Natural killer cell (primary cell): Measurements from ENCODE around the gene PDE4D. TPM values are rescaled to one million over a fixed set of nuclear protein-coding genes. Genes with fewer than 3 reads are reported as not detected.

Source experiments
- ATAC-seq, 3 donors: fragments of 150-1000 bp in 2 of 3; fragments of 200-7000 bp in 1 of 3; cut with Tn5 transposase; 1 replicate in 1 of 3; 2 replicates in 2 of 3; pipeline ENCODE4 v1.10.0; 2021; ENCODE audit warnings: mild to moderate bottlenecking in 2 of 3, moderate library complexity in 2 of 3
- DNase-seq, 2 donors: peaks; one replicate each; pipeline versions ENCODE4 v3.0.0 to v3.0.0-alpha.2; 2013 to 2021; ENCODE audit warnings: mixed read lengths in 1 of 2
- H3K27ac ChIP-seq: one replicate; pipeline ENCODE4 v1.5.1; 2013; ENCODE audit warnings: mild to moderate bottlenecking, low read length
- H3K27me3 ChIP-seq: one replicate; pipeline ENCODE4 v1.6.1; 2013; ENCODE audit warnings: low read length; ENCODE audit not compliant: control insufficient read depth, insufficient read depth
- H3K36me3 ChIP-seq: one replicate; pipeline ENCODE4 v1.6.1; 2013; ENCODE audit warnings: low read length; ENCODE audit not compliant: control insufficient read depth, insufficient read depth
- H3K4me1 ChIP-seq: one replicate; pipeline ENCODE4 v1.6.1; 2013; ENCODE audit warnings: low read length; ENCODE audit not compliant: control insufficient read depth, insufficient read depth
- H3K4me3 ChIP-seq: one replicate; pipeline ENCODE4 v1.5.1; 2013; ENCODE audit warnings: low read length
- H3K9me3 ChIP-seq: one replicate; pipeline ENCODE4 v1.6.1; 2013; ENCODE audit warnings: low read length; ENCODE audit not compliant: control insufficient read depth, insufficient read depth
- H3K27ac Mint-ChIP-seq, 2 donors: one replicate each; pipeline ENCODE4 v1.8.0; 2022; ENCODE audit warnings: mild to moderate bottlenecking in 2 of 2, mixed read lengths in 2 of 2, moderate library complexity in 1 of 2
- H3K27me3 Mint-ChIP-seq, 2 donors: one replicate each; pipeline ENCODE4 v1.8.0; 2022; ENCODE audit warnings: low read depth in 2 of 2, mixed read lengths in 2 of 2
- H3K36me3 Mint-ChIP-seq: one replicate; pipeline ENCODE4 v1.8.0; 2022; ENCODE audit warnings: mixed read lengths
- H3K4me1 Mint-ChIP-seq, 2 donors: one replicate each; pipeline ENCODE4 v1.8.0; 2022; ENCODE audit warnings: mixed read lengths in 2 of 2
- H3K4me3 Mint-ChIP-seq: one replicate; pipeline ENCODE4 v1.8.0; 2022; ENCODE audit warnings: mild to moderate bottlenecking, moderate library complexity, mixed read lengths
- H3K9me3 Mint-ChIP-seq, 2 donors: one replicate each; pipeline ENCODE4 v1.8.0; 2022; ENCODE audit warnings: mixed read lengths in 2 of 2
- CTCF ChIP-seq: fragments of 200-600 bp; IDR thresholded peaks from one replicate; pipeline ENCODE4 v1.8.0; 2022; ENCODE audit warnings: antibody characterized with exemption
- WGBS: methylation state at CpG from one replicate; pipeline ENCODE4 v1.1.7; 2013; ENCODE audit warnings: missing lambda C conversion rate; ENCODE audit not compliant: insufficient coverage; 5-methylcytosine and 5-hydroxymethylcytosine counted together
- intact Hi-C: fragments of 100-400 bp; cut with micrococcal nuclease; formaldehyde crosslinking; loops from one replicate; pipeline ENCODE4 v1.14.2; 2022
- total RNA-seq, 4 donors: library from RNA; stranded (reverse); fragments of 120-200 nt in 1 of 4; gene quantifications; one replicate each; pipeline versions ENCODE4 v1.2.3 to v1.2.4, GENCODE V29; 2013 to 2022

Gene PDE4D
- total RNA-seq, 3 donors from 2014 or later (not counting 1 experiment from before 2014, with no cell fraction given), result 109 to 170 (median 116) TPM

DNA sequence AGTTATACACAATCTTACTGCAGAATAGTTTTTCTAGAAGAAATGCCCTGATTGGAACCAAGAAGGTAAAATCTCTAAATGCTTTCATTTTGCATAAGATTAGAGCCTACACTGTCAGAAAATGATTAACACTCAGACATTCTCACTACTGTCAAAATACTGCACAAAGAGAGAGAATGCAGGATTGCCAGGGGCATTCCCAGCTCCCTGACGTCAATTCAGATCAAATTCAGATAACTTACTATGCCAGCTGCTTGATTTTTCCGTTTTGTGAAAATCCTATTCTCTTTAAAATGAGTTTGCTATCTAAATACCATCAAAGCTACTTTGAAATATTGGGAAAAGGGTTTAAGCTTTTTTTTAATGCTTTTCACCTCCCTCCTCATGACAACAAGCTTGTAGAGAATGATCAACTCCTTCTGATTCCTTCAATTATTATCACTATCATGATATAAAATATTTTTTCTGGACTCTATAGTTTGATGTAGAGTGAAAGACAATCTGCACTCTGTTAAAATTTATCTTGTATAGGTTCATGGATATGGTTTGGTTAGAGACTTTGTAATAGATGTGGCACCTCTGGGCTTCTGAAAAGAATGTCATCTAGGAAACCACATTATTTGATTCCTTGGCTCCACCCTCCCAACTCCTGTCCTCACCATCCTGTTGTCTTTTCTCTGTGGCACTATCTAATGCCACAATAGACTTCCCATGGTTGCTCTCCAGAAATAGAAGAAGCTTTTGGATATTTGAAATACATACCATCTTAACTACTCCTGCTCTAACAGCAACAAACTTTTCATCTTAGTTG lies 407.7 kb downstream of the PDE4D start:
- no peaks in the 10 kb centered on the region for H3K27me3 ChIP-seq
- H3K27ac Mint-ChIP-seq, result no peak overlapping the region
- DNase-seq (no peak), ATAC-seq (no peak)
- H3K4me1 ChIP-seq, result no peaks in the 10 kb centered on the region
- H3K36me3 Mint-ChIP-seq, result no peaks in the 10 kb centered on the region
- H3K9me3 Mint-ChIP-seq, result no peaks in the 10 kb centered on the region
- H3K36me3 ChIP-seq, result no peaks in the 10 kb centered on the region
- H3K4me3 Mint-ChIP-seq, result no peak overlapping the region
- no peaks in the 10 kb centered on the region for H3K4me1 Mint-ChIP-seq
- H3K27ac ChIP-seq, result no peak overlapping the region
- intact Hi-C loops, result no loop called here
- no peaks in the 10 kb centered on the region for H3K9me3 ChIP-seq
- H3K4me3 ChIP-seq, result no peak overlapping the region
- 70% methylated on average over 1 of the region's 2 CpGs for WGBS
- H3K27me3 Mint-ChIP-seq, result peaks cover 5 to 7% of the 10 kb centered on the region in 2 donors
- TF ChIP-seq CTCF, result no peak

- no peak overlapping the region for H3K27ac Mint-ChIP-seq
- peaks cover 5 to 7% of the 10 kb centered on the region in 2 donors for H3K27me3 Mint-ChIP-seq
- TF ChIP-seq CTCF, result no peak
- H3K36me3 Mint-ChIP-seq, result no peaks in the 10 kb centered on the region
- no peaks in the 10 kb centered on the region for H3K27me3 ChIP-seq
- intact Hi-C loops, result no loop called here
- no peaks in the 10 kb centered on the region for H3K9me3 Mint-ChIP-seq
- no peak overlapping the region for H3K4me3 Mint-ChIP-seq
- no peak overlapping the region for H3K4me3 ChIP-seq
- H3K9me3 ChIP-seq, result no peaks in the 10 kb centered on the region
- 86% methylated on average over 2 of the region's 2 CpGs for WGBS
- ATAC-seq (no peak), DNase-seq (no peak)
- H3K36me3 ChIP-seq, result no peaks in the 10 kb centered on the region
- no peaks in the 10 kb centered on the region for H3K4me1 ChIP-seq
- H3K4me1 Mint-ChIP-seq, result no peaks in the 10 kb centered on the region
- H3K27ac ChIP-seq, result no peak overlapping the region
Observed at GRCh38 chr5:59485107-59485506, 408.4 kb downstream of the PDE4D start.

- TF ChIP-seq CTCF, result no peak
- Mint-ChIP-seq H3K27ac (no peak overlapping the region), H3K36me3 (no peaks in the 10 kb centered on the region), H3K27me3 (peaks cover 5 to 7% of the 10 kb centered on the region in 2 donors), H3K4me3 (no peak overlapping the region), H3K4me1 (no peaks in the 10 kb centered on the region), H3K9me3 (no peaks in the 10 kb centered on the region)
- 69% methylated on average over 2 of the region's 2 CpGs for WGBS
- Histone ChIP-seq H3K27ac (no peak overlapping the region), H3K9me3 (no peaks in the 10 kb centered on the region), H3K27me3 (no peaks in the 10 kb centered on the region), H3K4me3 (no peak overlapping the region), H3K4me1 (no peaks in the 10 kb centered on the region), H3K36me3 (no peaks in the 10 kb centered on the region)
- intact Hi-C loops, result no loop called here
- DNase-seq, result no peak
- no peak for ATAC-seq
Observed at GRCh38 chr5:59484618-59485017, 408.9 kb downstream of the PDE4D start.
